GM21737 (cell line): Measurements from ENCODE around the gene SLC19A3.

ENCODE experiments used
- ATAC-seq: cut with Tn5 transposase; IDR thresholded peaks from one replicate; pipeline ENCODE4 v1.9.1; 2021; ENCODE audit warnings: mild to moderate bottlenecking, moderate library complexity; ENCODE audit not compliant: unreplicated experiment

Gene SLC19A3

DNA sequence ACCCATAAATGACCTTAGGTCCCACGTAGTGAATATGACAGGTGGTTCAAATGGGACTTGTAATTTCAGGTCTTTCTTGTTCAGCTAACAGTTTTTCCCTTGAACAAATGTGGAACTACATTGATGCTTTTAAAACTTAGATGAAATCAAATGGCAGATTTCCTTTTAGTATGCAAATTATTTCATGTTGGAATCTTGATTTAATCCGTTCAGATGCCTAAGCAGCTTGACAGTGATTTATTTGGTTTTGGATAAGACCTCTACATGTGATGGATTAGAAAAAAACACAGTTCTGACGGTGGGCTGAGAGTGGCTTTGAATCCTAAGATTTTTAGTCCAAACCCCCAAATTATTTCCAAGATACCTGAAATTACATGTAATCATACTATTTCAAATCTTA, 83.6 kb downstream of the SLC19A3 start:
- no peak for ATAC-seq
